Measurements from ENCODE around the gene PARVA. TPM values are rescaled to one million over a fixed set of nuclear protein-coding genes. Genes with fewer than 3 reads are reported as not detected.

PARVA gene
- total RNA-seq, 1 donor from 2014 or later, result 55.1 TPM

GRCh38 chr11:12403122-12403996, 26.0 kb downstream of the PARVA start:
- no peak for DNase-seq (ENCODE audit: extremely low read depth, low read depth, low spot score)

GRCh38 chr11:12403997-12404350, 26.6 kb downstream of the PARVA start:
- no peak for DNase-seq (ENCODE audit: extremely low read depth, low read depth, low spot score)

- no peak for DNase-seq (ENCODE audit: extremely low read depth, low read depth, low spot score)
Measured at GRCh38 chr11:12404436-12404835, 27.1 kb downstream of the PARVA start.

- DNase-seq (ENCODE audit: extremely low read depth, low read depth, low spot score), result no peak
Measured at GRCh38 chr11:12408156-12408770, 30.9 kb downstream of the PARVA start.

GRCh38 chr11:12409621-12410005, 32.2 kb downstream of the PARVA start:
- DNase-seq (ENCODE audit: extremely low read depth, low read depth, low spot score), result no peak

GRCh38 chr11:12410006-12410728, 32.8 kb downstream of the PARVA start:
- no peak for DNase-seq (ENCODE audit: extremely low read depth, low read depth, low spot score)

- DNase-seq (ENCODE audit: extremely low read depth, low read depth, low spot score), result no peak
Measured at GRCh38 chr11:12411393-12411792, 34.0 kb downstream of the PARVA start.

- peak; percentile 45 for DNase-seq (ENCODE audit: extremely low read depth, low read depth, low spot score)
Measured at GRCh38 chr11:12411806-12412727, 34.7 kb downstream of the PARVA start.

- no peak for DNase-seq (ENCODE audit: extremely low read depth, low read depth, low spot score)
Measured at GRCh38 chr11:12413141-12414052, 36.0 kb downstream of the PARVA start.

- DNase-seq (ENCODE audit: extremely low read depth, low read depth, low spot score), result no peak
Measured at GRCh38 chr11:12414611-12415010, 37.2 kb downstream of the PARVA start.

- no peak for DNase-seq (ENCODE audit: extremely low read depth, low read depth, low spot score)
Measured at GRCh38 chr11:12415342-12415966, 38.1 kb downstream of the PARVA start.

- no peak for DNase-seq (ENCODE audit: extremely low read depth, low read depth, low spot score)
Measured at GRCh38 chr11:12416552-12416951, 39.2 kb downstream of the PARVA start.

GRCh38 chr11:12417691-12418611, 40.6 kb downstream of the PARVA start:
- no peak for DNase-seq (ENCODE audit: extremely low read depth, low read depth, low spot score)

- DNase-seq (ENCODE audit: extremely low read depth, low read depth, low spot score), result no peak
Measured at GRCh38 chr11:12420040-12420439, 42.7 kb downstream of the PARVA start.

GRCh38 chr11:12420706-12421105, 43.3 kb downstream of the PARVA start:
- DNase-seq (ENCODE audit: extremely low read depth, low read depth, low spot score), result no peak

- DNase-seq (ENCODE audit: extremely low read depth, low read depth, low spot score), result no peak
Measured at GRCh38 chr11:12421386-12421785, 44.0 kb downstream of the PARVA start.

- DNase-seq (ENCODE audit: extremely low read depth, low read depth, low spot score), result no peak
Measured at GRCh38 chr11:12426176-12426575, 48.8 kb downstream of the PARVA start.

GRCh38 chr11:12429155-12429554, 51.8 kb downstream of the PARVA start:
- DNase-seq (ENCODE audit: extremely low read depth, low read depth, low spot score), result no peak
